ENCODE data around the gene INPP5A.

INPP5A gene

GRCh38 chr10:132533571-132534260 is 3.9 kb upstream of the INPP5A start:
- DNase-seq (ENCODE audit: low spot score): no peak

DNA sequence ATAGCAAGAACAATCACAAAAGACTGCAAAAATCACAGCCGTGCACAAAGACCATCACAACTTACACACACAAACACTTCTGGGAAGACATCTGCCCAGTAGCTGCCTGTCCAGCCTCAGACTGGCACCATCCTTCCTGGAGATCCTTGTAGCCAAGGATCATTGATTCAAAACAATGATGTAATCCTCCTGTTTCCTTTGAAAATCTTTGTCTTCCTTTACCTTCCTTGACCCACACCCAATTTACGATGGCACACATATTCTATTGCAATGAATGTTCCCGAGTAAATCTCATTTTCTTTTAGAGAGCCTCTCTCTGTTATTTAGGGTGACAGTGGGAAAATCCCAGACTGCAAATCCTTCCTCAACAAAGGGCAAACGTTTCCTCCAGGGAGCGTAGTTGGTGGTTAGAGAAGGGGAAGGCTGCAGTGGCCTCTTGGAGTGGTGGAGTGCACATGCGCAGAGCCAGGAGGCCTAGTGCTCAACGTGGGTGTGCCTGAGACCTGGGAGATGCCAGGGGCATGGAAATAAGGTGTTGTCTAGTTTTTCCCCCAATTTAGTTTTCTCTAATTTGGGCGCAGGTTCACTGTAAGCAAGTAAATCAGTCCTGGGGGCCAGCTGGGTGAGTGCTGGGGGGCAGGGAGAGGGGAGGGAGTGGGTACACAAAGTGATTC is 3.1 kb upstream of the INPP5A start:
- DNase-seq (ENCODE audit: low spot score): no peak
- in situ Hi-C loops (cut with MboI; ENCODE audit: low sequenced_read_pairs, unreplicated experiment): no loop called here

More at GRCh38 chr10:132533571-132534260, 3.9 kb upstream of the INPP5A start:
- in situ Hi-C loops (cut with MboI; ENCODE audit: low sequenced_read_pairs, unreplicated experiment): no loop called here
- TF ChIP-seq, protein P1, sequence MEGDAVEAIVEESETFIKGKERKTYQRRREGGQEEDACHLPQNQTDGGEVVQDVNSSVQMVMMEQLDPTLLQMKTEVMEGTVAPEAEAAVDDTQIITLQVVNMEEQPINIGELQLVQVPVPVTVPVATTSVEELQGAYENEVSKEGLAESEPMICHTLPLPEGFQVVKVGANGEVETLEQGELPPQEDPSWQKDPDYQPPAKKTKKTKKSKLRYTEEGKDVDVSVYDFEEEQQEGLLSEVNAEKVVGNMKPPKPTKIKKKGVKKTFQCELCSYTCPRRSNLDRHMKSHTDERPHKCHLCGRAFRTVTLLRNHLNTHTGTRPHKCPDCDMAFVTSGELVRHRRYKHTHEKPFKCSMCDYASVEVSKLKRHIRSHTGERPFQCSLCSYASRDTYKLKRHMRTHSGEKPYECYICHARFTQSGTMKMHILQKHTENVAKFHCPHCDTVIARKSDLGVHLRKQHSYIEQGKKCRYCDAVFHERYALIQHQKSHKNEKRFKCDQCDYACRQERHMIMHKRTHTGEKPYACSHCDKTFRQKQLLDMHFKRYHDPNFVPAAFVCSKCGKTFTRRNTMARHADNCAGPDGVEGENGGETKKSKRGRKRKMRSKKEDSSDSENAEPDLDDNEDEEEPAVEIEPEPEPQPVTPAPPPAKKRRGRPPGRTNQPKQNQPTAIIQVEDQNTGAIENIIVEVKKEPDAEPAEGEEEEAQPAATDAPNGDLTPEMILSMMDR (IDR thresholded peaks at IDR 0.05; ENCODE audit: borderline replicate concordance, control extremely low read depth, extremely low read depth, insufficient read depth, missing control alignments): no peak

DNA sequence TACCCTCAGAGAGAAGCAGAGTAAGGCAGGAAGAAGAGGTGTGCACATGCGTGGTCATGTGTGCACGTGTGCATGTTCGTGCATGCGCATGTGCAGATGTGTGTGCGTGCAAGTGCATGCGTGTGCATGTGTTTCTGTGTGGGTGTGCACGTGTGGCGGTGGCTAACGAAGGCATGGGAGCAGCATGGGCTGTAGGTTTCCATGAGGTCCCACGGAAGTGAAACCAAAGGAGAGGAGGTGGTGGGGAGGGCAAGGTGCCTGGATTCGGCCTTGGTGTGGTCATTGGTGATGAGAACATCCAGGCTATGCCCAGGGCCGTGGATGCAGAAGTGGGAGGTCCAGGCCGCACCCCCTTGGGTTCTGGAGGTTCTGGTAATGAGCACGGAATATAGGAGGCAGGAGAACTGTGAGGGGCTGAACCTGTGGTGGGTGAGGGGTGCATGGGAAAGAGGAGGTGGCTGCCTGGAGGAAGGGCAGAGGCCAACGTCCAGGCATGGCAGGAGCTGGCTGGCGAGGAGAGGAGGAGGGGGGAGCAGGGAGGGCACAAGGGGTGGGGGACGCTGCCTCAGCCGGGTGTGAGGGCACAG is 2.4 kb upstream of the INPP5A start:
- TF ChIP-seq, protein P1 (IDR thresholded peaks at IDR 0.05; ENCODE audit: borderline replicate concordance, control extremely low read depth, extremely low read depth, insufficient read depth, missing control alignments): no peak
- no peak for DNase-seq (ENCODE audit: low spot score)
- in situ Hi-C loops (cut with MboI; ENCODE audit: low sequenced_read_pairs, unreplicated experiment): no loop called here

More for the DNA sequence above, 3.1 kb upstream of the INPP5A start:
- TF ChIP-seq, protein P1 (IDR thresholded peaks at IDR 0.05; ENCODE audit: borderline replicate concordance, control extremely low read depth, extremely low read depth, insufficient read depth, missing control alignments): no peak

- peak; percentile 51 for DNase-seq (ENCODE audit: low spot score)
- in situ Hi-C loops (cut with MboI; ENCODE audit: low sequenced_read_pairs, unreplicated experiment): no loop called here
- TF ChIP-seq, protein P1 (IDR thresholded peaks at IDR 0.05; ENCODE audit: borderline replicate concordance, control extremely low read depth, extremely low read depth, insufficient read depth, missing control alignments): no peak
Measured at GRCh38 chr10:132536241-132536876, 1.2 kb upstream of the INPP5A start.

DNA sequence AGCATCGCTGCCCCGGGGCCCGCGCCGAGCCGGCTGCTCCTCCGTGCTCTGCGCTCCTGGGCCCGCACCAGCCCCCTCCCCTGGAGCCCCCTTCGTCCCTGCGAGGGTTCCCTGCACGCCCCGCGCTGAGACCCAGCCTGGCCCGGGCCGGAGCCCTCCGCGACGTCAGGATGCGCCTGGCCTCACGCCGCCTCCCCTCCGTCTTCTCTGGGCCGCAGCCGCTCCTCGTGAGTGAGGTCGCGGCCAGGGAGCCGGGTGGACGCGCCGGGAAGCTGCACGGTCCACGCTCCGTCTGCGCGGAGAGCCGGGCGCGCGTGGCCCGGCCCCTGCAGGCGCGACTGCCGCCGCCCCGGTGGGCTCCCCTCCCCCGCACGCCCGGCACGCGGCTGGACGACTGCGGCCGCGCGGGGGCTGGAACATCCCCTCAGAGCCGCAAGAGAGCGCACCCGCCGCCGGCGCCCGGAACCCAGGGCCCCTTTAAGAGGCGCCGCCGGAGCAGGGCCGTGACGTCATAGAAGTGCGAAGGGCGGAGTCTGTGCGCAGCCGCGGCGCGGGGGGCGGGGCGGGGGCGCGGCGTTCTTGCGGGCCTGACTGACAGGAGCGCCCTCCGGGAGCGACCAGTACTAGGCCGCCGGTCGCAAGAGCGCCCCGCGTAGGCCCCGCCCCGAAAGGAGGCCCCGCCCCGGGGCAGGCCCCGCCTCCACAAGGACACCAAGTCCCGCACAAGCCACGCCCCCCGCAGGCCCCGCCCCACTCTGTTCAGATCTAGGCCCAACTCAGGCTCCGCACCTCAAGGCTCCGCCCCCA is 507 bp upstream of the INPP5A start:
- TF ChIP-seq, protein P1 (IDR thresholded peaks at IDR 0.05; ENCODE audit: borderline replicate concordance, control extremely low read depth, extremely low read depth, insufficient read depth, missing control alignments): no peak
- peak; percentile 100 for DNase-seq (ENCODE audit: low spot score)
- in situ Hi-C loops (cut with MboI; ENCODE audit: low sequenced_read_pairs, unreplicated experiment): no loop called here

Data from GM13976 (cell line).